ENCODE results near the gene FAM43B.
A peak's percentile ranks its signal among the peaks of the same experiment; 100 is the strongest.

The FAM43B gene

DNA sequence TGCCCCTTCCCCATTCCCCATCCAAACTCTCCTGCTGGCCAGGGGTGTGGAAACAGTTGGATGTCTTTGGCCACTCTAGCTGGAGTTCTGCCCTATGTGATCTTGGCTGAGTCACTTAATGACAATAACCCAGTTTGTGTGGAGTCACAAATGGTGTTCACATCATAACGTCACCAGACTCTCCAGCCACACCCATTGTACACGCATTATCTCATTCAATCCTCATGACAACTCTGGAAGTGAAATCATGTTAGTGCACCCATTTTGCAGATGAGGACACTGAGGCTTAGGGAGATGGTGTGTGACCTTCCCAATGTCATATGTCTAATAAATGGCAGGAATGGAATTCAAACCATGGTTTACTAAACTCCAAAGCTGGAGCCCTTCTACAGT, 35.3 kb downstream of the FAM43B start:
- no peak overlapping the region for H3K4me3 ChIP-seq (ENCODE audit: low read length)
- DNase-seq (ENCODE audit: low read depth, low spot score): no peak

- no peak within 1 kb of the TSS for H3K4me3 ChIP-seq (ENCODE audit: low read length)
- no peak for DNase-seq (ENCODE audit: low read depth, low spot score)
Observed at GRCh38 chr1:20588634-20589225, 36.4 kb downstream of the FAM43B start, which contains the start of gene CDA. Gene CDA, plus strand, starts transcription at chr1:20589097. Its CDS starts 33 bp downstream, at chr1:20589130.

- H3K4me3 ChIP-seq (ENCODE audit: low read length): no peak overlapping the region
- DNase-seq (ENCODE audit: low read depth, low spot score): no peak
Observed at GRCh38 chr1:20589331-20590278, 37.2 kb downstream of the FAM43B start.

DNA sequence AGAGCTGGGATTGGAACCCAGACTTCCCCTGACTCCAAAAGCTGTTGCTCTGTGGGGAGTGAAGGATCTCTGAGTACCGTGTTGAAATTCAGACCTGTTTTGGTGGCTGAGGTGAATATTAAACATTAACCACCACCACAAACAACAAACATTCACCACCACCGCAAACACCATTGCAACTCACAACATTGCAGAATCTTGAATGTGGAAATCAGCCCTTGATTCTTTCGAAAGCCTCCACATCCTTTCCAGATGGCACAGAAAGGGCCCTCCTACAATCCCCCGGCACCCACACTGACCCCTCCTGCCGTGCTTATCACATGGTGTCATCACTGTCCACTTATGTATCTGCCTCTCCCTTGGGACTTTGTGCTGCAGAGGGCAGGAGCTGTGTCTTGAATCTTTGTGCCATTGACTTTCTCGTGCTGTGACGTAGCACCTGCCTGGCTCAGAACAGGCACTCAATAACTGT, 38.0 kb downstream of the FAM43B start:
- DNase-seq (ENCODE audit: low read depth, low spot score): peak; percentile 6
- H3K4me3 ChIP-seq (ENCODE audit: low read length): no peak overlapping the region

DNA sequence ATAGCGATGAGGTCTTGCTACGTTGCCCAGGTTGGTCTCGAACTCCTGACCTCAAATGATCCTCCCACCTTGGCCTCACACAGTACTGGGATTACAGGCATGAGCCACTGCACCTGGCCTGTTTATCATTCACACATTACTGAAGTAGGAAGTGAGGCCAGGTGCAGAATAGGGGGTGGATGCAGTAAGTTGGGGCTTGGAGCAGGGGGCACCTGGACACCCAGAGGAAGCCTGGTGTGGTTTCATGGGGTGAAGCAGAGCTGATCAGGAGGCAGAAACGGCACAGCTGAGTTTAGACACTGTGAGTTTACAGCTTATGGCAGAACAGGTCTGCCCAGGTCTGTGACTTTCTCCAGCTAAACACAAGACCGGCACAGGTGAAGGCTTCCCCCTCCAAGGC, 41.4 kb downstream of the FAM43B start:
- DNase-seq (ENCODE audit: low read depth, low spot score): peak; percentile 6
- H3K4me3 ChIP-seq (ENCODE audit: low read length): no peak overlapping the region

DNA sequence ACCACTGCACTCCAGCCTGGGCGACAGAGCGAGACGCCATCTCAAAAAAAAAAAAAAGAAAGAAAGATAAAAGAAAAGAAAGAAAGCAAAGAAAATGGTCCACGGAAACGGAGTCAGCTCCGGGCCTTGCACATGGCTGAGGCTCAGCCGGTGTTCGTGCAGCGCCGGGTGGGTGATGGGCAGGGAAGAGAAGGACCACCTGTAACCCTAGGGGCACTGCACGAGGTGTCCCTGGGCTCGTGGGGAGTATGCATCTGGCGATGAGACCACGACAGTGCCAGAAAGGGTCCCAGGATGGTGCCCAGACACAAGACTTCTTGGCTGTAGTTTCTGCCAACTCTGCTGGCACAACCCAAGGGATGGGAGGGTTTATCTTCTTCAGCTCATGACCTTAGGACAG, 42.4 kb downstream of the FAM43B start:
- no peak for DNase-seq (ENCODE audit: low read depth, low spot score)
- no peak overlapping the region for H3K4me3 ChIP-seq (ENCODE audit: low read length)

GRCh38 chr1:20596106-20596505, 43.7 kb downstream of the FAM43B start:
- no peak overlapping the region for H3K4me3 ChIP-seq (ENCODE audit: low read length)
- no peak for DNase-seq (ENCODE audit: low read depth, low spot score)

GRCh38 chr1:20597650-20598049, 45.3 kb downstream of the FAM43B start:
- no peak for DNase-seq (ENCODE audit: low read depth, low spot score)
- H3K4me3 ChIP-seq (ENCODE audit: low read length): no peak overlapping the region

DNA sequence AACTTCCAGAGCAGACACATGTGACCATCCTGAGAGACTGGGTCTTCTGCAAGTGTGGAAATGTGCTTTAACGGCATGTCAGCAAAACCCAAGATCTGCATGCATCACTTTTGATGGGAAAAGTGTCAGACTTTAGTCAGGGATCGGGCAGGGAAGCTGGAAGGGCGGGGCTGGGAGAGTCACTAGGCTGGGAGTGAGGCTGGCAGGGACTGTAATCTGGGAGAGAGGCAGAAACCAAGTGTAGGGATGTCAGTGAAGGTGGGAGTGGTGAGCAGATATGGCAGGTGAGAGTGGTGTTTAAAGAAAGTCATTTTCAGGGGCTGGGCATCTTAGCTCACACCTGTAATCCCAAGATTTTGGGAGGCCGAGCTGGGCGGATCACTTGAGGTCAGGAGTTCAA, 47.8 kb downstream of the FAM43B start:
- no peak overlapping the region for H3K4me3 ChIP-seq (ENCODE audit: low read length)
- no peak for DNase-seq (ENCODE audit: low read depth, low spot score)

- H3K4me3 ChIP-seq (ENCODE audit: low read length): no peak overlapping the region
- DNase-seq (ENCODE audit: low read depth, low spot score): no peak
Observed at GRCh38 chr1:20601129-20601825, 48.9 kb downstream of the FAM43B start.

DNA sequence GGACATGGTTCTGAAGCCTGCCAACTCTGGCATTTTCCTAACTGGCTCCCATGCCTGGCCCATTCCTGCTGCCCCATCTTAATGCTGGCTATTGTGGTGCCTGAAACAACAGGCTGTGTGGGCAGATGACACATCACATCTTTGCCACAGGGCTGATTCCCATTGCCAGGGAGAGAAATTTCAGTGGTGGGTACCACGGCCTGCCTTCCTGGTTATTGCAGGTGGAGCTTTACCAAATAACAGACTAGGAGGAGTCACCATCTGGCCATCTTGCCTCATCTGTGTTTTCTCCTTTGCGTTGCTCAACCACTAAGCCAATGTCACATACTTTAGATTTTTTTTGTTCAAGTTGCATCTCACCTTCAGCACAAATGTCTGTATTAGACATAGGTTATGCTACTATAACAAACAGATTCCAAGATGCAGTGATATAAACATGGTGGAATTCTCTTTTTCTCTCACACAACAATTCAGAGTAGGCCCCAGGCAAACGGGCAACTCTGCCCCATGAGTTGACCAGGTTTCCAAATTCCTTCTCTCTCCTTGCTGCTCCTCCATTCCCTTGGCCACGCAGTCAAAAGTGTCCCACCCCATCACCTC, 50.6 kb downstream of the FAM43B start:
- no peak overlapping the region for H3K4me3 ChIP-seq (ENCODE audit: low read length)
- DNase-seq (ENCODE audit: low read depth, low spot score): no peak

DNA sequence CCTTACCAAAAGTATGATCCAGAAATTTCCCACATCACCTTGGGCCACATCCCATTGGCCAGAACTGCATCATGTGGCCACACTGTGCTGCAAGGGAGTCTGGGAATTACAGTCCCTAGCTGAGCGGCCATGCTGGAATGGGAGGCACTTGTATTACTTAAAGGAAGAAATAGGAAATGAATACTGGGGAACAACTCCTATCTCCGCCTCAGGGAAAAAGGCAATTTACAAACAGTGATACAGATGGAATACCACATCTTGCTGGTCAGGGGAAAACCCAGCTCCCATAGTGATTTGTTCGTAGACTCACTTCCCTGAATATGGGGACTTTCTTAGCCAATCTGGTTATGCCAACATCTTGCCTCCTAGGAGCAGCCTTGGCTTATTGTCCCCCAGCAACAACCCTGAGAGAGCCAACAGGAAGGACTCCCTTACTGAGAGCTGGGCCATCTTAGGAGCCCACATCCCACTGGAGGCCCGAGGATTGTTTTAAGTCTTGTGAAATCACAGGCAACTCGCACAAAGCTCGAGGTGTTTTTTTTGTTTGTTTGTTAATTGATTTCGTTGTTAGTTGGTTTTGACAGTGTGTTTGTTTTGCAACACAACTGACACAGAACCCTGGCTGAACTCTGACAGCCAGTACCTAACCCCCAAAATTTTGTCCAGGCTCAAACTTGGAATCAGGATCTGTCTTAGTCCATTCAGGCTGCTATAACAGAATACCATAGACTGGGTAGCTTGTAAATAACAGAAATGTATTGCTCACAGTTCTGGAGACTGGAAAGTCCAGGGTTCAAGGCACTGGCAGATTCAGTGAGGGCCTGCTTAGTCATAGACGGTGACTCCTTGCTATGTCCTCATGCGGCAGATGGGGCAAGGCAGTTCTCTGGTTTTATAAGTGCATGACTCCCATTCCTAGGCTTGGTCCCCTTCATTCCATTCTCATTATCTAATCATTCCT, 51.4 kb downstream of the FAM43B start:
- H3K4me3 ChIP-seq (ENCODE audit: low read length): no peak overlapping the region
- no peak for DNase-seq (ENCODE audit: low read depth, low spot score)
